ENCODE results near the gene ZNF493.

Gene ZNF493

GRCh38 chr19:21383980-21384582 lies 12.9 kb upstream of the ZNF493 start:
- Histone ChIP-seq H3K79me2 (no peaks in the 10 kb centered on the region), H3K4me3 (ENCODE audit: low read depth, low read length) (no peak overlapping the region), H3K9me3 (ENCODE audit: control insufficient read depth, low read length) (peaks cover 3% of the 10 kb centered on the region), H3K27ac (no peak overlapping the region), H2AFZ (no peak overlapping the region), H3K4me1 (no peaks in the 10 kb centered on the region), H3K27me3 (ENCODE audit: control insufficient read depth, insufficient read depth, low read length) (no peaks in the 10 kb centered on the region), H3K4me2 (ENCODE audit: low read length) (no peak overlapping the region), H3K36me3 (ENCODE audit: control insufficient read depth, insufficient read depth, low read length) (no peaks in the 10 kb centered on the region), H3K9ac (no peak overlapping the region)
- no peak for TF ChIP-seq CTCF (IDR thresholded peaks at IDR 0.05)

GRCh38 chr19:21396121-21396520 lies 812 bp upstream of the ZNF493 start:
- peak overlapping the region; percentile 95 for H2AFZ ChIP-seq
- H3K4me2 ChIP-seq (ENCODE audit: low read length) = no peak overlapping the region
- no peak overlapping the region for H3K4me3 ChIP-seq (ENCODE audit: low read depth, low read length)
- no peak for TF ChIP-seq CTCF (IDR thresholded peaks at IDR 0.05)
- no peaks in the 10 kb centered on the region for H3K9me3 ChIP-seq (ENCODE audit: control insufficient read depth, low read length)
- H3K4me1 ChIP-seq = peaks cover 5% of the 10 kb centered on the region
- peaks cover 6% of the 10 kb centered on the region for H3K79me2 ChIP-seq
- no peaks in the 10 kb centered on the region for H3K36me3 ChIP-seq (ENCODE audit: control insufficient read depth, insufficient read depth, low read length)
- no peak overlapping the region for H3K27ac ChIP-seq
- H3K27me3 ChIP-seq (ENCODE audit: control insufficient read depth, insufficient read depth, low read length) = no peaks in the 10 kb centered on the region
- no peak overlapping the region for H3K9ac ChIP-seq

- no peak overlapping the region for H3K4me2 ChIP-seq (ENCODE audit: low read length)
- H3K79me2 ChIP-seq = peaks cover 11% of the 10 kb centered on the region
- H3K9me3 ChIP-seq (ENCODE audit: control insufficient read depth, low read length) = no peaks in the 10 kb centered on the region
- no peak overlapping the region for H3K27ac ChIP-seq
- no peak overlapping the region for H3K9ac ChIP-seq
- no peaks in the 10 kb centered on the region for H3K36me3 ChIP-seq (ENCODE audit: control insufficient read depth, insufficient read depth, low read length)
- H2AFZ ChIP-seq = no peak overlapping the region
- no peak overlapping the region for H3K4me3 ChIP-seq (ENCODE audit: low read depth, low read length)
- H3K4me1 ChIP-seq = peaks cover 8% of the 10 kb centered on the region
- no peaks in the 10 kb centered on the region for H3K27me3 ChIP-seq (ENCODE audit: control insufficient read depth, insufficient read depth, low read length)
- TF ChIP-seq CTCF (IDR thresholded peaks at IDR 0.05) = no peak
Measured at GRCh38 chr19:21398851-21399250, 1.9 kb downstream of the ZNF493 start.

- no peak overlapping the region for H3K27ac ChIP-seq
- no peak overlapping the region for H3K4me3 ChIP-seq (ENCODE audit: low read depth, low read length)
- no peaks in the 10 kb centered on the region for H3K27me3 ChIP-seq (ENCODE audit: control insufficient read depth, insufficient read depth, low read length)
- peaks cover 11% of the 10 kb centered on the region for H3K79me2 ChIP-seq
- TF ChIP-seq CTCF (IDR thresholded peaks at IDR 0.05) = no peak
- H2AFZ ChIP-seq = no peak overlapping the region
- H3K36me3 ChIP-seq (ENCODE audit: control insufficient read depth, insufficient read depth, low read length) = no peaks in the 10 kb centered on the region
- no peak overlapping the region for H3K9ac ChIP-seq
- peaks cover 8% of the 10 kb centered on the region for H3K4me1 ChIP-seq
- H3K4me2 ChIP-seq (ENCODE audit: low read length) = no peak overlapping the region
- H3K9me3 ChIP-seq (ENCODE audit: control insufficient read depth, low read length) = no peaks in the 10 kb centered on the region
Measured at GRCh38 chr19:21402303-21402985, 5.5 kb downstream of the ZNF493 start.

GRCh38 chr19:21410166-21410565 lies 13.2 kb downstream of the ZNF493 start:
- Histone ChIP-seq H3K27me3 (ENCODE audit: control insufficient read depth, insufficient read depth, low read length) (no peaks in the 10 kb centered on the region), H3K79me2 (no peaks in the 10 kb centered on the region), H3K9me3 (ENCODE audit: control insufficient read depth, low read length) (no peaks in the 10 kb centered on the region), H3K4me3 (ENCODE audit: low read depth, low read length) (no peak overlapping the region), H3K4me1 (no peaks in the 10 kb centered on the region), H2AFZ (no peak overlapping the region), H3K4me2 (ENCODE audit: low read length) (no peak overlapping the region), H3K36me3 (ENCODE audit: control insufficient read depth, insufficient read depth, low read length) (no peaks in the 10 kb centered on the region), H3K9ac (no peak overlapping the region), H3K27ac (no peak overlapping the region)
- TF ChIP-seq CTCF (IDR thresholded peaks at IDR 0.05) = no peak

Measured in parathyroid adenoma (tissue), 2 donors.